Heart left ventricle (tissue), 13 donors: ENCODE results near the gene COBL.

Experiments used
- POLR2A ChIP-seq, 2 donors: fragments of 450-650 bp; IDR thresholded peaks; one replicate each; pipeline ENCODE4 v1.6.1; 2017; ENCODE audit warnings: antibody characterized with exemption in 2 of 2, mild to moderate bottlenecking in 2 of 2, moderate library complexity in 2 of 2
- TF ChIP-seq, protein P1 (sequence below), 12 donors: fragments of 200-600 bp; sonication (generic) in 4 of 12; IDR thresholded peaks; one replicate each; pipeline versions ENCODE4 v1.5.0 to v1.8.0; 2018 to 2022; ENCODE audit warnings: antibody characterized with exemption in 12 of 12, mild to moderate bottlenecking in 5 of 12
- donor health status: ischemic (EF 13 %, LVEDD 7.1; RV severe dilation, severe dysfunction).
- donor health status: DM: no; HTN: yes; CAD: no.
- donor health status: DM: no; HTN: no; CAD: no.
- donor health status: ischemic (EF 25% LVEDD 6.9; RV normal size, moderate dysfunction).
- donor health status: ischemic (EF 25% LVEDD 5.7; RV mildly dilated, moderate dysfunction).
- donor health status: ischemic (EF 35%, LVEDD 5.7; RV mildly dilated, moderate dysfunction).
- donor health status: nonischemic (EF 11% LVEDD 7.7; RV severe dilation, severe dysfunction).
- donor health status: DM: yes; HTN: yes; CAD: no.
- donor health status: PGD.
- donor health status: ischemic (EF 29% LVEDD 5.4; RV normal size, mild dysfunction).
- donor health status: nonischemic (EF 23%, LVEDD 6.1; RV moderate dilation, normal function).

DNA sequence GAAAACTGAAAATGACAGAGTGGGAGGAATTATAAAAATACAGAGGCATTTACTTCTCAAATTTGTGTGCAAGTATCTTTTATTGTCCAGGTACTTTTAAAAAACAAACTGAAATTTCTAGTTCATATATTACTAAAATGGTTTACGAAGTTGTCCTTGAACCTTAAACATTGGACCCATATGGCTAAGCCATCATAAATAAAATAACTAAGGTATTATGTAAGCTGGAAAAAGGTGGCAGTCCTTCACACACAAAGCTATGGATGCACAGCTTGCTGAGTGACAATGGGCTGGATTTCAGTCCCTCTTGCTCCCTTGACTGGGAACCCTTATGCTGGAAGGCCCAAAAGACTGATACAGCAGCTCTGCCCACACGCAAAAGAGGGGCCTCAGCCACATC, 66.1 kb downstream of the COBL start:
- TF ChIP-seq, protein P1, sequence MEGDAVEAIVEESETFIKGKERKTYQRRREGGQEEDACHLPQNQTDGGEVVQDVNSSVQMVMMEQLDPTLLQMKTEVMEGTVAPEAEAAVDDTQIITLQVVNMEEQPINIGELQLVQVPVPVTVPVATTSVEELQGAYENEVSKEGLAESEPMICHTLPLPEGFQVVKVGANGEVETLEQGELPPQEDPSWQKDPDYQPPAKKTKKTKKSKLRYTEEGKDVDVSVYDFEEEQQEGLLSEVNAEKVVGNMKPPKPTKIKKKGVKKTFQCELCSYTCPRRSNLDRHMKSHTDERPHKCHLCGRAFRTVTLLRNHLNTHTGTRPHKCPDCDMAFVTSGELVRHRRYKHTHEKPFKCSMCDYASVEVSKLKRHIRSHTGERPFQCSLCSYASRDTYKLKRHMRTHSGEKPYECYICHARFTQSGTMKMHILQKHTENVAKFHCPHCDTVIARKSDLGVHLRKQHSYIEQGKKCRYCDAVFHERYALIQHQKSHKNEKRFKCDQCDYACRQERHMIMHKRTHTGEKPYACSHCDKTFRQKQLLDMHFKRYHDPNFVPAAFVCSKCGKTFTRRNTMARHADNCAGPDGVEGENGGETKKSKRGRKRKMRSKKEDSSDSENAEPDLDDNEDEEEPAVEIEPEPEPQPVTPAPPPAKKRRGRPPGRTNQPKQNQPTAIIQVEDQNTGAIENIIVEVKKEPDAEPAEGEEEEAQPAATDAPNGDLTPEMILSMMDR (IDR thresholded peaks at IDR 0.05): no peak
- no peak for TF ChIP-seq POLR2A (IDR thresholded peaks at IDR 0.05)
